DND-41 (cell line): ENCODE measurements around the gene SCN8A.
A peak's percentile ranks its signal among the peaks of the same experiment; 100 is the strongest.

Experiments
- ATAC-seq: fragments of 200-7000 bp; cut with Tn5 transposase; 3 replicates; pipeline ENCODE4 v1.9.1; 2021; ENCODE audit warnings: low read depth; ENCODE audit not compliant: insufficient read depth
- DNase-seq: peaks from one replicate; pipeline ENCODE4 v3.0.0-alpha.2; 2020
- H2AFZ ChIP-seq: 2 replicates; pipeline ENCODE4 v1.6.0; 2012; ENCODE audit warnings: low read depth, low read length
- H3K27ac ChIP-seq: 2 replicates; pipeline ENCODE4 v1.5.1; 2012; ENCODE audit warnings: low read length, inconsistent platforms
- H3K27me3 ChIP-seq: fragments of 200-600 bp; sonication (generic); 2 replicates; pipeline ENCODE4 v1.6.0; 2012; ENCODE audit warnings: low read length, mild to moderate bottlenecking, inconsistent platforms; ENCODE audit not compliant: insufficient read depth, poor library complexity
- H3K36me3 ChIP-seq: 2 replicates; pipeline ENCODE4 v1.5.1; 2012; ENCODE audit warnings: low read length, inconsistent platforms; ENCODE audit not compliant: insufficient read depth
- H3K4me1 ChIP-seq: 2 replicates; pipeline ENCODE4 v1.5.1; 2012; ENCODE audit warnings: mild to moderate bottlenecking, low read length; ENCODE audit not compliant: insufficient read depth
- H3K4me2 ChIP-seq: 2 replicates; pipeline ENCODE4 v1.6.0; 2012; ENCODE audit warnings: mild to moderate bottlenecking, moderate library complexity, low read length, inconsistent platforms; ENCODE audit not compliant: insufficient read depth
- H3K4me3 ChIP-seq, 2 experiments: fragments of 200-600 bp in 1 of 2; shearing (Covaris generic) in 1 of 2; 2 replicates each; pipeline ENCODE4 v1.5.1; 2012 to 2016; ENCODE audit warnings: inconsistent platforms in 2 of 2, low read length in 2 of 2, mild to moderate bottlenecking in 2 of 2, low read depth in 1 of 2, moderate library complexity in 1 of 2
- H3K79me2 ChIP-seq: 2 replicates; pipeline ENCODE4 v1.6.0; 2012; ENCODE audit warnings: low read length, inconsistent platforms; ENCODE audit not compliant: insufficient read depth
- H3K9ac ChIP-seq: 2 replicates; pipeline ENCODE4 v1.6.0; 2012; ENCODE audit warnings: low read depth, mild to moderate bottlenecking, inconsistent platforms, low read length, moderate library complexity
- H3K9me3 ChIP-seq: 2 replicates; pipeline ENCODE4 v1.5.1; 2012; ENCODE audit warnings: low read length, moderate library complexity, mild to moderate bottlenecking, inconsistent platforms; ENCODE audit not compliant: insufficient read depth, severe bottlenecking
- H4K20me1 ChIP-seq: 2 replicates; pipeline ENCODE4 v1.6.0; 2012; ENCODE audit warnings: low read length; ENCODE audit not compliant: insufficient read depth
- EZH2 ChIP-seq: IDR thresholded peaks from 3 replicates; pipeline ENCODE4 v1.6.1; 2012; ENCODE audit warnings: borderline replicate concordance, low read depth, mild to moderate bottlenecking, moderate library complexity, low read length, inconsistent platforms; ENCODE audit not compliant: severe bottlenecking
- TF ChIP-seq, protein P1 (sequence below): IDR thresholded peaks from 2 replicates; pipeline ENCODE4 v1.5.1; 2012; ENCODE audit warnings: borderline replicate concordance, low read length, moderate library complexity, mild to moderate bottlenecking; ENCODE audit not compliant: poor library complexity, severe bottlenecking; ENCODE audit errors: extremely low read depth

Gene SCN8A

GRCh38 chr12:51676875-51677274, 85.8 kb downstream of the SCN8A start:
- no peaks in the 10 kb centered on the region for H3K79me2 ChIP-seq
- no peak overlapping the region for H3K4me2 ChIP-seq
- no peak for DNase-seq
- H3K9ac ChIP-seq = no peak overlapping the region
- H3K36me3 ChIP-seq = no peaks in the 10 kb centered on the region
- no peak for ATAC-seq
- H2AFZ ChIP-seq = no peak overlapping the region
- peaks cover 4% of the 10 kb centered on the region; the same call in 1 of the 2 replicates for H3K4me1 ChIP-seq
- no peaks in the 10 kb centered on the region for H3K27me3 ChIP-seq
- H3K4me3 ChIP-seq = no peak overlapping the region
- TF ChIP-seq, protein P1, sequence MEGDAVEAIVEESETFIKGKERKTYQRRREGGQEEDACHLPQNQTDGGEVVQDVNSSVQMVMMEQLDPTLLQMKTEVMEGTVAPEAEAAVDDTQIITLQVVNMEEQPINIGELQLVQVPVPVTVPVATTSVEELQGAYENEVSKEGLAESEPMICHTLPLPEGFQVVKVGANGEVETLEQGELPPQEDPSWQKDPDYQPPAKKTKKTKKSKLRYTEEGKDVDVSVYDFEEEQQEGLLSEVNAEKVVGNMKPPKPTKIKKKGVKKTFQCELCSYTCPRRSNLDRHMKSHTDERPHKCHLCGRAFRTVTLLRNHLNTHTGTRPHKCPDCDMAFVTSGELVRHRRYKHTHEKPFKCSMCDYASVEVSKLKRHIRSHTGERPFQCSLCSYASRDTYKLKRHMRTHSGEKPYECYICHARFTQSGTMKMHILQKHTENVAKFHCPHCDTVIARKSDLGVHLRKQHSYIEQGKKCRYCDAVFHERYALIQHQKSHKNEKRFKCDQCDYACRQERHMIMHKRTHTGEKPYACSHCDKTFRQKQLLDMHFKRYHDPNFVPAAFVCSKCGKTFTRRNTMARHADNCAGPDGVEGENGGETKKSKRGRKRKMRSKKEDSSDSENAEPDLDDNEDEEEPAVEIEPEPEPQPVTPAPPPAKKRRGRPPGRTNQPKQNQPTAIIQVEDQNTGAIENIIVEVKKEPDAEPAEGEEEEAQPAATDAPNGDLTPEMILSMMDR = no peak
- TF ChIP-seq EZH2 = no peak
- no peaks in the 10 kb centered on the region for H4K20me1 ChIP-seq
- H3K9me3 ChIP-seq = no peaks in the 10 kb centered on the region
- no peak overlapping the region for H3K27ac ChIP-seq

- Histone ChIP-seq H3K4me3 (no peak overlapping the region), H3K9ac (no peak overlapping the region), H3K36me3 (no peaks in the 10 kb centered on the region), H3K4me1 (peaks cover 4% of the 10 kb centered on the region; the same call in 1 of the 2 replicates), H3K79me2 (no peaks in the 10 kb centered on the region), H3K9me3 (no peaks in the 10 kb centered on the region), H3K27ac (no peak overlapping the region), H3K27me3 (no peaks in the 10 kb centered on the region), H3K4me2 (no peak overlapping the region), H4K20me1 (no peaks in the 10 kb centered on the region), H2AFZ (no peak overlapping the region)
- DNase-seq (no peak), ATAC-seq (no peak)
- no peak for TF ChIP-seq EZH2
- TF ChIP-seq, protein P1 = no peak
Measured at GRCh38 chr12:51677284-51677968, 86.4 kb downstream of the SCN8A start.

DNA sequence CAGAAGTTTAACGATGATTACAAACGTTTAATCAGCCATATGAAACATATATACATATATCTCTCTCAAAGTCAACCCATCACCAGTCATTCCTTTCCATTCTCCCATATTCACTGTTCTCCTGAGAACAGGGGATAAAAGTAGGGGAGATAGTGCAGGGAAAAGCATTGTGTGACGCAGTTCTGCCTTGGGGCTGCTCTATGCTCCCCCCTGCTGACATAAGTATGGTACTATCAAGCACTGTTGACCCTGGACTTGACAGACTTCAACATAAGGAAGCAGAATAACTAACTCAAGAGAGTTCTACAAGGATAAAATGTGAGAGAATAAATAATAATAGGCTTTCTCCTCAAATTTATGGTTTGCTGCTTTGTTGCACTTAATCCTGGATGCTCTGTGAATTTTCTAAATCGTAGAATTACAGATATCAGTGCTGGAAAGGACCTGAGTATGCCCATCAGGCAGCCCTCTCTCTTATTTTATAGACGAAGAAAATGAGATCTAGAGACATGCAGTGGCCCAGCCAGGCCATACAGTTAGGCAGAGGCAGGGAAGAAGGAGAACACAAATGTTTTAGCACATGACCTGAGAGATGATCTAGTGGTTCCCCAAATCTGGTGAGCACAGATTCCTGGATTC, 87.2 kb downstream of the SCN8A start:
- ATAC-seq = peak; percentile 90
- no peaks in the 10 kb centered on the region for H3K36me3 ChIP-seq
- TF ChIP-seq, protein P1 = peak; percentile 76
- TF ChIP-seq EZH2 = no peak

More for the DNA sequence above, 87.2 kb downstream of the SCN8A start:
- Histone ChIP-seq H3K4me2 (no peak overlapping the region), H3K9ac (no peak overlapping the region), H3K9me3 (no peaks in the 10 kb centered on the region), H3K27me3 (no peaks in the 10 kb centered on the region), H3K79me2 (no peaks in the 10 kb centered on the region), H3K27ac (no peak overlapping the region), H3K4me3 (no peak overlapping the region), H3K4me1 (peaks cover 4% of the 10 kb centered on the region; the same call in 1 of the 2 replicates), H4K20me1 (no peaks in the 10 kb centered on the region), H2AFZ (no peak overlapping the region)
- peak; percentile 49 for DNase-seq
